BJ (cell line): Measurements from ENCODE around the gene SMPX. TPM values are rescaled to one million over a fixed set of nuclear protein-coding genes. Genes with fewer than 3 reads are reported as not detected.

Experiments
- CTCF ChIA-PET: fragments of 350-600 bp; formaldehyde crosslinking; extraction: SDS; loops from one replicate; lab custom pipeline; 2021; ENCODE audit warnings: antibody characterized with exemption, inconsistent platforms; lab: Yijun Ruan, JAX
- POLR2A ChIA-PET: fragments of 300-600 bp; sonication (Branson Sonifier 250); formaldehyde crosslinking; extraction: SDS; loops from one replicate; lab custom pipeline; 2021; ENCODE audit warnings: antibody characterized with exemption; lab: Charles Lee
- DNase-seq: peaks from one replicate; pipeline ENCODE4 v3.0.0-alpha.2; 2011; ENCODE audit warnings: low read depth
- H3K27me3 ChIP-seq: 2 replicates; pipeline ENCODE4 v1.6.0; 2011; ENCODE audit warnings: low read length; ENCODE audit not compliant: control insufficient read depth, insufficient read depth
- H3K36me3 ChIP-seq: 2 replicates; pipeline ENCODE4 v1.5.1; 2011; ENCODE audit warnings: low read length; ENCODE audit not compliant: control insufficient read depth, insufficient read depth
- H3K4me3 ChIP-seq: 2 replicates; pipeline ENCODE4 v1.5.1; 2011; ENCODE audit warnings: low read depth, mild to moderate bottlenecking, control low read depth, low read length
- CTCF ChIP-seq: IDR thresholded peaks from 2 replicates; pipeline ENCODE4 v1.5.1; 2011; ENCODE audit warnings: low read depth, mild to moderate bottlenecking, control low read depth, inconsistent platforms, low read length, moderate library complexity; ENCODE audit not compliant: insufficient read depth
- polyA plus RNA-seq: library from polyadenylated mRNA; depleted of rRNA; stranded (reverse); fragments of >200 nt; gene quantifications from 2 replicates; pipeline ENCODE4 v1.2.3, GENCODE V29; 2011; rRNA removed

Gene SMPX
- polyA plus RNA-seq, 1 experiment = not detected

DNA sequence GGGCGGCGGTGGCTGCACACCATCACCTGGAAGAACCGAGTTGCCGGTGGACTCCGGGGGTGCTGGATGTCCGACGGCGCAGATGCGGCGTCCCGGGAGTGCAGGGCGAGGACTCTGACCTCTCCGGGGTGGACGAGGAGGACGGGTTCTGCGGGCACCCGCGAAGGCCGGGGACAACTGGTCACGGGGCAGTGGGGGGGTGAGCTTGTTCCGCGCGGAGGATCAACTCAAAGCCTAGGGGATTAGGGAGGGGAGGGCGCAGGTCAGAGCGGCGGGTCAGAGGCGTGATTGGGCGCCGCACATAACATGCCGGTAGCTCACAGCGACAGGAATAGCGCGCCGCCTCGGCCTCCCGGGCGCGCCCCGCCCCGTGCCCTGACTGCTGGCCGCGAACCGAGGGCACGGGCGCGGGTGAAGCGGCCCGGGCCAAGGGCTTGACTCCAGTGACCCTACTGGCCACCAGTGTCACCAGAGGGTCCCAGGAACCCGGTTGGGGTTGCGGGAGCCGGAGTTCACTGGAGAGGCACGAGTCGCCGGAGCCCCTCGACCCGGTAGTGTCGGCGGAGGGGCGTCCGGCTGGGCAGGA lies 99.7 kb downstream of the SMPX start, which contains the start of gene KLHL34:
TSS of gene KLHL34 (minus strand) at position 179 of the 586 bp plus-strand sequence. CDS start 542 bp downstream, outside the sequence.
- TF ChIP-seq CTCF = no peak
- no peaks in the 10 kb centered on the region for H3K36me3 ChIP-seq
- CTCF ChIA-PET = no interaction called here
- DNase-seq = no peak
- no peaks in the 10 kb centered on the region for H3K27me3 ChIP-seq
- POLR2A ChIA-PET = no interaction called here
- H3K4me3 ChIP-seq = peak within 1 kb of the TSS; percentile 5; the same call in 1 of the 2 replicates

DNA sequence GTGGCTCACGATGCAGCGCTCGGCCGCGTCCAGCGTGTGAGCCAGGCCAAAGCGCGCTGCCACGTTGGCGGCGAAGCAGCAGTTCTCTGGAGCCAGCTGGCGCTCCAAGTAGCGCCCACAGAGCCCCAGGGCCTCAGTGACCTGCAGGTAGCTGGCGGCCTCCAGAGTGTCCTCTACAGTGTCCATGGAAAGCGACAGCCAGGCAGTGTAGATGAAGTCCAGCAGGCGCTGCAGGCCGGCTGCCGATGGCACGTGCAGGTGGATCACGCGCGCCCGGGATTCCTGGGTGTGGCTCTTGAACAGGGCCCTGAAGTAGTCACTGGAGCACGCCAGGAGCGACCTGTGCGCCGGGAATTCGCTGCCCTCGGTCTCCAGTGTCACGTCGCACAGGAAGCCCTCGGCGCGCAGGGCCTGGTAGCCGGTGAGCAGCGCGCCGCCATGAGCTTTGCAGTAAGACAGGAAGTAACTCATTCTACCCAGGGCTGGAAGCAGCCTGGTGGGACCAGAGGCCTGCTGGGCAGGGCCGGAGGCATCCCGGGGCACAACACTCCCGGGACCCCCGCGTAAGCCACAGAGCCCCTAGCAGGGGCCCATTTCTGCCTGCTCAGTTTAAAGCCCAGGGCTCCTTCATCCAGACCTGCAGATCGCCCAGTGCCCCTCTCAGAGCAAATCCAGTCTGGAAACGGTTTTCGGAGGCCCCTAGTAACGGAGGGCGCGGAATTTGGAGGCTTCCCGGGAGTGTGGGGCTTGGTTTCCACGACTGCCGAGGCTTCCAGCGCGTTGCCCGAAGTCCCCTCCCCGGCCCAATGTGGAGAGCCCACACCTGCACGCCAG lies 100.4 kb downstream of the SMPX start:
- POLR2A ChIA-PET = no interaction called here
- Histone ChIP-seq H3K27me3 (no peaks in the 10 kb centered on the region), H3K36me3 (no peaks in the 10 kb centered on the region), H3K4me3 (no peak overlapping the region)
- no peak for TF ChIP-seq CTCF
- CTCF ChIA-PET = no interaction called here
- no peak for DNase-seq

DNA sequence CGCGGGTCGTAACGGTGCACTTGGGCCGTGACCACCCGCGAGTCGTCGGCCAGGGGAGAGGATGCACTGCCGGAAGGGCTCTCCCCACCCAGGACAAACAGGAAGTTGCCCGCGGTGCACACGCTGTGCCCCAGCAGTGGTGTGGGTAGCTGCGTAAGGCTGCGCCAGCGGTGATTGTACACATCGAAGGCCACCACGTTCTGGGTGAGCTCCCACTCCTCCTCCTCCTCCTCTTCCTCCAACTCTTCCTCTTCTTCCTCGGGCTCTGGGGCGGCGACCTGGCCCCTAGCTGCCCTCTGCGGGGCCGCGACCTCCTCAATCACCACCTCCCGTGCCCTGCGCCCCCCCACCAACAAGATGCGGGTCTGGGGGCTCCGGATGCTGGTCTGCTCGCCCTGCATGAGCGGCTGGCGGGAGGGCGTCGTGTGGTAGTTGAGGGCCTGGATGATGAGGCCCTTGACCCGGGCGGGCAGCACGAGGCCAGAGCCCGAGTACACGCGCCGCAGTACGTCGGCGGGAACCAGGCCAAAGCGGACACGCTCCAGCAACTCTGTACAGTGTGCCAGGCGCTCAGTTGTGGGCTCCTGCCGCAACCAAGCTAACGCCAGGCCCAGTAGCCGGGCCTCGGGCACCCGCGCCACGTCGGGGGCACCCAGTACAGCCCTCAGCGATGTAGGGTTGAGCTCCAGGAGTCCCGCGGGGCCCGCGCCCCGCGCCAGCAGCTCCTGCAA lies 101.2 kb downstream of the SMPX start:
- Histone ChIP-seq H3K27me3 (no peaks in the 10 kb centered on the region), H3K4me3 (no peak overlapping the region), H3K36me3 (no peaks in the 10 kb centered on the region)
- no peak for TF ChIP-seq CTCF
- DNase-seq = no peak
- POLR2A ChIA-PET = no interaction called here
- CTCF ChIA-PET = no interaction called here

Other genes with a start within 250 kb of the SMPX start
- gene KLHL34, start 99.8 kb downstream of the SMPX start, polyA plus RNA-seq = not detected in 2 replicates
- 14.6 and 27.3 TPM in 2 replicates for gene MBTPS2, start 81.5 kb upstream of the SMPX start, polyA plus RNA-seq
- 0.60 and 0.83 TPM in 2 replicates for gene YY2, start 97.9 kb upstream of the SMPX start, polyA plus RNA-seq
- gene SMS, start 182.6 kb upstream of the SMPX start, polyA plus RNA-seq = 26.0 and 43.9 TPM in 2 replicates